ENCODE measurements around the gene TSHZ1. TPM values are rescaled to one million over a fixed set of nuclear protein-coding genes. Genes with fewer than 3 reads are reported as not detected.

TSHZ1 gene
- polyA plus RNA-seq, 2 of the 4 experiments (the other 2 are of a cell fraction) = 2.2 to 3.0 TPM

GRCh38 chr18:75231053-75231406 lies 20.4 kb downstream of the TSHZ1 start (continued):
- TF ChIP-seq REST (IDR thresholded peaks at IDR 0.05) = no peak
- no peak for TF ChIP-seq PHF8 (IDR thresholded peaks at IDR 0.05; ENCODE audit: borderline replicate concordance, low read depth)
- no peak for TF ChIP-seq HOXB13 (CRISPR knock-in tag; IDR thresholded peaks at IDR 0.05; ENCODE audit: low read depth)
- TF ChIP-seq CHD2 (IDR thresholded peaks at IDR 0.05; ENCODE audit: low read length, partially characterized antibody) = no peak
- TF ChIP-seq ATOH8 (CRISPR knock-in tag; IDR thresholded peaks at IDR 0.05; ENCODE audit: low read depth) = no peak
- no peak for TF ChIP-seq MYC (IDR thresholded peaks at IDR 0.05; ENCODE audit: borderline replicate concordance, low read length)
- TF ChIP-seq CEBPB (IDR thresholded peaks at IDR 0.05) = no peak
- TF ChIP-seq CTCF (IDR thresholded peaks at IDR 0.05) = no peak
- TF ChIP-seq GATA3 (IDR thresholded peaks at IDR 0.05; ENCODE audit: borderline replicate concordance) = no peak

- FAIRE-seq (no peak), ATAC-seq (no peak), DNase-seq (ENCODE audit: low read depth in 1 of 2, low spot score in 1 of 2) (no peak)
- TF ChIP-seq MAX (IDR thresholded peaks at IDR 0.05) = no peak
- TF ChIP-seq RFX5 (IDR thresholded peaks at IDR 0.05) = no peak
- no peak for TF ChIP-seq CTCF (IDR thresholded peaks at IDR 0.05)
- no peak for TF ChIP-seq HMGXB4 (CRISPR knock-in tag; IDR thresholded peaks at IDR 0.05; ENCODE audit: borderline replicate concordance)
- TF ChIP-seq SMC3 (IDR thresholded peaks at IDR 0.05) = no peak
- no peak for TF ChIP-seq CHD4 (IDR thresholded peaks at IDR 0.05; ENCODE audit: borderline replicate concordance)
- no peak for TF ChIP-seq ZSCAN20 (CRISPR knock-in tag; IDR thresholded peaks at IDR 0.05)
- no peak for TF ChIP-seq BCL3 (IDR thresholded peaks at IDR 0.05)
- TF ChIP-seq ELK1 (IDR thresholded peaks at IDR 0.05; ENCODE audit: low read depth, low read length) = no peak
- TF ChIP-seq HOXB5 (CRISPR knock-in tag; IDR thresholded peaks at IDR 0.05) = no peak
- TF ChIP-seq ATOH8 (CRISPR knock-in tag; IDR thresholded peaks at IDR 0.05; ENCODE audit: low read depth) = no peak
- no peak for TF ChIP-seq BHLHE40 (IDR thresholded peaks at IDR 0.05; ENCODE audit: low read depth, low read length)
- TF ChIP-seq MAZ (IDR thresholded peaks at IDR 0.05; ENCODE audit: borderline replicate concordance, low read depth, low read length) = no peak
- TF ChIP-seq KDM5A (IDR thresholded peaks at IDR 0.05) = no peak
- no peak for TF ChIP-seq HOXA7 (CRISPR knock-in tag; IDR thresholded peaks at IDR 0.05)
- no peak for TF ChIP-seq RCOR1 (IDR thresholded peaks at IDR 0.05; ENCODE audit: low read depth, low read length)
- no peak for TF ChIP-seq JUN (IDR thresholded peaks at IDR 0.05)
- no peak overlapping the region for H3K4me3 ChIP-seq
- ChIA-PET POLR2A (no interaction called here), CTCF (no interaction called here)
- H3K9me3 ChIP-seq = no peaks in the 10 kb centered on the region
- 88% methylated on average over 12 of the region's 12 CpGs for WGBS (ENCODE audit: missing lambda C conversion rate)
- no peaks in the 10 kb centered on the region for H3K4me1 ChIP-seq
- H3K27ac ChIP-seq = no peak overlapping the region
- no peak overlapping the region for H3K4me2 ChIP-seq
Observed at GRCh38 chr18:75234901-75235300, 24.3 kb downstream of the TSHZ1 start.
